Activated CD4-positive, alpha-beta T cell treated with anti-CD3 and anti-CD28 coated beads, Interleukin-2, amount 50 U/mL, for 1 hour (primary cell): ENCODE measurements around the gene OR52E6.

Source experiments
- DNase-seq: peaks from one replicate; pipeline ENCODE4 v3.0.0-alpha.2; 2020

The OR52E6 gene

DNA sequence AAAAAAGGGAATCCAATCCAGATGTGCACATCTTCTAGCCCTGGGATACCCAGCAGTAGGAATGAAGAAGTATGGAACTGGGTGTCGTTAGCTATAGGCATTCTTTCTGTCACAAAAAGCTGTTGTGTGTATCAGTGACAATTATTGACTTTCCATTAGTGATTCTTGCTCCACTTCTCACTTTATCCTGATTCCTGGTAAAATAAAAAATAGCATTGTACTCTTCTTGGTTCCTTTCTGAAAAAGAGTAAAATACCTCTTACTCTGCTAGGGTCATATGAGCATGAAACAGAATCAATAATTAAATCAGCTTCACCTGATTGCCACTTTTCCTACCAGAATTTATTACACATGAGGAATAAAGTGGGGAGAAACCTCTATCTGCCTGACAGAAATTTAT is at the start of gene OR52E6:
Gene OR52E6, minus strand, starts transcription at position 101 of the 400 bp plus-strand sequence. Its CDS starts 0 bp downstream, at position 101.
- DNase-seq, result no peak

GRCh38 chr11:5891216-5891800 is 49.6 kb upstream of the OR52E6 start:
- no peak for DNase-seq

- no peak for DNase-seq
These were observed 46.0 kb upstream of the OR52E6 start for GRCh38 chr11:5887661-5888060.

DNA sequence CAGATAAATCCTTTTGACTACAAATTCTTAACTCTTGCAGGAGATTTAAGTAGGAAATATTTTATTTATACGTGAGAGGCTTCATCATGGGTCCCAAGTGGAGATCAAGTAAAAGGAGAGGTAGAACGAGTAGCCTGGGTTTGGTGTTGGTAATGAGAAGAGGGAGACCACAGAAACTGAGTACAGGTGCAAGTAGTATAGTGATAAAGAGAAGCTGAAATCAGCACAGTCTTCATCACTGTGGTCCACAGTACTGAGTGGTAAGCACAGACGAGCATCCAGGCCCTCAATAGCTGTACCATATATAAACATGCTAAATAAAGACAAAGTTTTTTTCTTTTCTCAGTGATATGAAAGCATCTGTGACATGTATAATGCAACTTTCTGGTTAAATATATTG is 45.5 kb upstream of the OR52E6 start:
- no peak for DNase-seq

DNA sequence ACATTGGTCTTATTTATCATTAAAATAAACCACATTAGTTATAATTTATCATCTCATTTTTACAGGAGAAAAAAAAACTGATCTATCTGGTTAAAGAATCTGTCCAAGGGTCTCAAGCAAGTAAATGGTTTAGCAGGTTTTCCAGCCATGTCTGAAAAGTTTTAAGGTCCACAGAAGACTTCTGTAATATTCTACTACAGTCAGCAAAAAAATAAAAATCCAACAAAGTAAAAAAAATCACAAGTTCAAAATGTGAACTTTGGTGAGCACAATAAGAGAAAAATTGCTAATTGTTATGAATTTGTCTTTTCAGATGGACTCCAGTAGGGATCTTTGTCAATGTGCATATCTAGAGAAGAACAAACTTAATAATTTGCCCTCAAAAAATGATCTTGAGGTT is 40.1 kb upstream of the OR52E6 start:
- DNase-seq, result no peak

DNA sequence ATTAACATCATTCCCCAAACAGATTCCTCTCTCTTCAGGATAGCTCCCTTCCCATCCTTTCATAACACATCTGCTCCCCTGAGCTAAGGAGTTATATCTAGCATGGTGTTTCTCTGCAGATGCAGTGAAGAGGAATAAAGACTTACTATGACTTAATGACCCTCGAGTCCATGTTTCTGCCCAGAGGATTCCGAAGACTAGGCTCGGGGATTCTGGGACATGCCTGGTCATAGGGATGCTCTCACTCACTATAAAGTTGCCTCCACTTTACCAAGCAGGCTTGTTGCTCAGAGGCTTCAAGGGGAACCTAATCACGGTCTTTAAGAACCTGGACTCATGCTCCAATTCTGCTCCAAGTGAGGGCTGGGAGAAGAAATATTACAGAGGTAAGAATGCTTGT is 38.6 kb upstream of the OR52E6 start, which contains the start of gene OR52E4:
Gene OR52E4, plus strand, starts transcription at position 301 of the 400 bp plus-strand sequence. CDS start 3,664 bp downstream, outside the sequence.
- no peak for DNase-seq

- no peak for DNase-seq
These were observed 36.9 kb upstream of the OR52E6 start for GRCh38 chr11:5878564-5878963.

DNA sequence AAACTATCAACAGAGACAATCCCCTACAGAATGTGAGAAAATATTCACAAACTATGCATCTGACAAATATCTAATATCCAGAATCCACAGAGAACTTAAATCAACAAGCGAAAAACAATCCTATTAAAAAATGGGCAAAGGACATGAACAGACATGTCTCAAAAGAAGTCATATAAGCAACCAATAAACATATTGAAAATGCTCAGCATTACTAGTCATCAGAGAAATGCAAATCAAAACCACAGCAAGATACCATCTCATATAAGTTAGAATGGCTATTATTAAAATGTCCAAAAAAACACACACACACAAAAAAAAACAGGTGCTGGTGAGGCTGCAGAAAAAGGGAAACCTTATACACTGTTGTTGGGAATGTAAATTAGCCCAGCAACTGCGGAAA is 24.1 kb upstream of the OR52E6 start:
- DNase-seq, result no peak

- no peak for DNase-seq
These were observed 15.9 kb upstream of the OR52E6 start, which contains the start of gene OR52E8 for GRCh38 chr11:5857590-5857989. Gene OR52E8, minus strand, starts transcription at chr11:5857690. Its CDS starts 0 bp downstream, at chr11:5857690.

DNA sequence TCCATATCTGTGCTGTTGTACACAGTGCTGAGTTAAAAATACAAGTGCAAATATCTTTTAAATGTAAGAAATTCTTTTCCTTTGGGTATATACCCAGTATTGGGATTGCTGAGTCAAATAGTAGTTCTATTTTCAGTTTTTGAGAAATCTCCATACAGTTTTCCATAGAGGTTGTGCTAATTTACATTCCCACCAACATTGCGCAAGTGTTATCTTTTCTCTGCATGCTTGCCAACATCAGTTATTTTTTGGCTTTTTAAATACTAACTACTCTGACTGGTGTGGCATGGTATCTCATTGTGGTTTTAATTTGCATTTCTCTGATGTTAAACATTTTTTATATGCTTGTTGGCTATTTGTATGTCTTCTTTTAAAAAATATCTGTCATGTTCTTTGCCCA is 9.3 kb upstream of the OR52E6 start:
- no peak for DNase-seq

DNA sequence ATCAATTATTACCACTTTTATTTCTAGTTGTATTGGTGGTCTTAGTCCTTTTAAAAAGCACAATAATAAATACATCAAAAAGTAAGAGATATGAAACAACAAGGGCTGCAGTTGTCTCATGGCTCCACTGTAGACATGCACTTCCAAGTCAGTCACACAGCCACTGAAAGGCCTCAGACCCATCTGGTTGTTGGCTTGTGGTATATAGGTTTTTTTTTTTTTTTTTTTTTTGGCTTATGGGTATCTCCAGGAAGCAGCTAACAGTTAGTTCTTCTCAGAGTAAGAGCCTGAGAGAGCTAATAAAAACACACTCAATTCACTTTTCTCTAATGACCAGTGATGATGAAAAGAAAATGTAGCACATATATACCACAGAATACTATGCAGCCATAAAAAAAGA is 6.0 kb upstream of the OR52E6 start:
- no peak for DNase-seq

DNA sequence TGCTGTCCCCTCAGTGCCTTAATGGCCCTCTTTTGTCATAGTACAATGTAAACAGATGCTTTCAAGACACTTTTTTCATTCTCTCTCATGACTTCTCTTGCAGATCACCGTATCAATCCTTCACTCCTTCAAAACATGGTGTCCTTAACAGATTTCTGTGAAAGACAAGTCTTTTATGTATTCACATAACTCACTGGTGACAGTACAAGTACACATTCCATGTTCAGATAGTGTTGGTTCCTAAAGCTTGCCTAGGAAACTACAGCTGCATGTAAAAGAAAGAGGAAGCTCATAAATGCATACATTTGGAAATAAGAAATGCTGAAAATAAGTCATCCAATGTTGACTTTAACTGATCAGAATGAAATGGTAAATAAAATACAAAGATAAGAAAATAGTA is 5.0 kb upstream of the OR52E6 start:
- no peak for DNase-seq

- no peak for DNase-seq
These were observed 4.0 kb downstream of the OR52E6 start for GRCh38 chr11:5837695-5838094.

DNA sequence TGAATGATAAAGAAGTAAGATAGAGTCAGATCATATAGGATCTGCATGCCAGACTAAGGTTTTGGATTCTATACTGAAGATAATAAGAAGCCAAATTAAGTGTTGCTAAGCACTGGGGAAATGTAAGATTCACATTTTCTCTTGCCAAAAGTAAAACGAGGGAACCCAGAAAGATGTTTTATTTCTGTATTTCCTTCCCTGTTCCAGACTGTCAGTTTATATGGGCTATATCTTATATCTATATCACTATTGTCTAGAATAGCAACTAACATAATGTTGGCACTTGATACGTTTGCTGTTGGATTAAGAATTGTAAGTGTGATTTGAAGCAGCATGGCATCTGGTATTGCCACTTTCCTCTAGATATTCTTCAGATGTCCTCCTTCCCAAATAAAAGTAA is 8.3 kb downstream of the OR52E6 start:
- DNase-seq, result no peak

DNA sequence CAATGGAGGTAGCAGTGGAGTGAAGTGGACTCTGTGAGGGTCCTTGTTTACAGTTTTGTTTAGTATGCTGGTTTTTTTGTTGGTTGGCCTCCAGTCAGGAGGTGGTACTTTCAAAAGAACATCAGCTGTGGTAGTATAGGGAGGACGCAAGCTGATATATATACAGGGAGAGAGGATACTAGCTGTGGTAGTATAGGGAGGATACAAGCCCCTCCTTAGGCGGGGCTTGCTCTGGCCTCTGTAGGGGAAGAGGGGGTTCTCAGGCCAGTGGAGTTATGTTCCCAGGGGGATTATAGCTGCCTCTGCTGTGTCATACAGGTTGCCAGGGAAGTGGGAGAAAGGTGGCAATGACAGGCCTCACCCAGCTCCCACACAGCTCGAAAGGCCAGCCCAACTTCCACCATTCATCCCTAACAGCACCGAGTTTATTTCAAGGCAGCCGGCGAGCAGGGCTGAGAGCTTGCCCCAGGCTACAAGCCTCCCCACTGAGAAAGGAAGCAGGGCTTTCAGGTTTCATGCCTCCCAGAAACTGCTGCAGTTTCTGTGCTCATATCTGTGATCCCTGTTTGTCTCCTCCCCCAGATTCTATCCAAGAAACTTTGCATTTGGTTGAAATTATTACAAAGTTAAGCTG is 10.4 kb downstream of the OR52E6 start:
- DNase-seq, result no peak

GRCh38 chr11:5818245-5818886 is 23.3 kb downstream of the OR52E6 start:
- DNase-seq, result no peak

DNA sequence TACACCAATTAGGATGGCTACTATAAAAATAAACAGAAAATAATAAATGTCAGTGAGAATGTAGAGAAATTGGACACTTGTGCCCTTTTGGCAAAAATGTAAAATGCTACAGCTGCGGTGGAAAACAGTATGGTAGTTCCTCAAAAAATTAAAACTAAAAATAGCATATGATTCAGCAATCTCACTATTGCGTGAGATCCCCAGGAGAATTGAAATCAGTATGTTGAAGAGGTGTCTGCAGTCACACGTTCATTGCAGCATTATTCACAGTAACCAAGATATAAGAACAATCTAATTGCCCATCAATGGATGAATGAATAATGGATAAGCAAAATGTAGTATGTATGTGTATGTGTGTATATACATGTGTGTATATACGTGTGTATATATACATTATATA is 26.2 kb downstream of the OR52E6 start:
- DNase-seq, result no peak

DNA sequence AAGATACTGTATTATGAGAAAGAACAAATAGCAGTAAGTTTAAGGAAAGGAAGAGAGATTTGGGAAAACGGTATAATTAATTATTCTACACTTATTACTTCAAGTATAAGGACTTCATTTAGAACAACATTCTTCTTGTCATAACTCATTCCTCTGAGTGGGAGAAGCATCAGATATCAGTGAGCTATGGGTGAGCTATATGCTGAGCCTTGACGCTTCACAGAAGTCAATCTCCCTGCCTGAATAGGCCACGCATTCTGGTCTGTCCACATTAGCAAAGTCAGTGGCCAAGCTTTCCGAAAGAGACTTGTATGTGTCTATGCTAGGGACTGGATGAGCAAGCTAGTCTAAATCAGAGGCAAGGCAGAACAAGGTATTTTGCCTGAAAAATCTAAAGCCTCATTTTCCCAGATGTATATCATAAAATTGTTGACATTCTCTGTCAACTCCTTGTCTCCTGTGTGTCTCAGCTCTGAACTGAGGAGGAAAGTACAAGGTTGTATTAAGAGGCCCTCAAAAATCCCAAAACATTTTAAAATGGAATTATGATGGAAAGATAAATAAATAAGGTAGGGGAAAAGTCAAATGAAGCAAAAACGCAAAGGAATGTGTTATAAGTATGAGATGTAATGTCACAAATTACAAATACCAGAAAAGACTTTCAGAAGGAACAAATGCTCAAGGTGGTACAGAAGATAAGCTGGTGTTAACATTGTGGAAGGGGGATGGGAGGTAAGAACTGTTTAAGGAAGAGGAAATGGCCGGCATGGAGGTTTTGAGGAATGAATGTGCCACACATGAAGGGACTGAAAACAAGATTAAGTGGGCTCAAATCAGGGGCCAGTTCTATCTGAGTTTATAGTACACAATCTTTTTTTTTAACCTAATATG is 31.5 kb downstream of the OR52E6 start:
- DNase-seq, result no peak

DNA sequence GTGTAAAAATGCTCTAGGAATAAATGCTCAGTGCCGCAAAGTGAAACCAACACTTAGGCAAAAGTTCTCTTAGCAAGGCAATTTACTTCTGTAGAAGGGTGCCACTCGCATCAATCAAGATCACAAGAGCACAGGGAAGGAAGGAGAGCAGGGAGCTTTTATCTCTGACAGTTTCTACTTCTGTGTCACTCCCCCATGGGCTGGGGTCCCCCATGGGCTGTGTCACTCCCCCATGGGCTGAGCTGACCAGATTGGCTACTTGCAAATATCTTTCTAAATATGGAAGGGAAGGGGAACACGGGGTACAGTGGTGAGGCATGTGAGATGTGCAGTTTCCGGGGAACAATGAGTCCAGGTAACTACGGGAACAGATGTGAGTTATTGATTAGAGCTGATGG is 32.6 kb downstream of the OR52E6 start:
- DNase-seq, result no peak

DNA sequence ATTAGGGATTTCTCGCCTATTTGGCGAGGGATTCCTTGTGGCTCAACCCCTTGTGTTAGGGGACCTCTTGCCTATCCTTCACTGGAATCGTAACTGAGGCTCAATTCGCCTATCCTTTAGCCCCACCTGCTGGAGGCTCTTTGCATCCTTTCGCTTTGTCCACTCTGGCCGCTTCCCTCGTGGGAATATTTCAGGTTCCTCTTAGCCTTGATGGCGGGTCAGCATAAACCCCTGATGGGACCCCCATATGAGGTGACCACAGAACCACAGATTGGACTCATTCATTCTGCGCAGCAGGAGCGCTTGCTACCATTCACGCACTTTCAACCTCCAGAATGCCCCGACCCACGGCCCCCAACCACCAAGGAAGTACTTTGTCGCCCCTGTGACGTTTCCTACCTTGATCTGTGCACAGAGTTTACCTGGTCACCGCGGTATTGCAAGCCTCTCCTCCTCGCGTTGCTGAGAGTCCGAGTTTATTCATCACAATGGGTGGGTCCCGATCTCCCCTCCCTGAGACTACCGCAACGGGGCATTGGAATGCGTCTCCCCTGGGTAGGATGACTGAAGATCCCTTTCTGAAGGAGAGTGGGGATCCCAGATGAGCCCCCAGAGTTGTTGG is 33.1 kb downstream of the OR52E6 start, which contains the start of gene OR52N2:
Gene OR52N2, plus strand, starts transcription at position 425 of the 622 bp plus-strand sequence. CDS start 11,412 bp downstream, outside the sequence.
- DNase-seq, result peak; percentile 68

DNA sequence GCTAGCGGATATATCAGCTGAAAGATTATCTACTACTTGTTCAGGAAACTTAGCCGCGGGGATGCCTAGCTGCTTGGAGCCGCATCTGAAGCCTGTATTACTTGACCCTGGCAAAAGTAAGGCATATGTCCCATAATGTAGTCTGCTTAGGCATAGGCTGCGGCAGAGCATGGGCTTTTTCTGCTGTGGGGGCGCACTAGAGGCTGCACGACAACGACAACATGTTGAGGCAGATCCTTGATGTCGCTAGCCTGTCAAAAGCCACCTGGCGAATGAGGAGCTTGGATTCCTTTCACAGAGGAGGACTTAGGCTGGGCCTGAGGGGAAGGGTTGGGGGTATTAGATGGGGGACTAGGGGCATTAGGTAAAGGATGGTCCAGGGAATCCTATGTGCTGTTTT is 34.1 kb downstream of the OR52E6 start:
- no peak for DNase-seq

GRCh38 chr11:5803982-5804381 is 37.7 kb downstream of the OR52E6 start:
- no peak for DNase-seq

DNA sequence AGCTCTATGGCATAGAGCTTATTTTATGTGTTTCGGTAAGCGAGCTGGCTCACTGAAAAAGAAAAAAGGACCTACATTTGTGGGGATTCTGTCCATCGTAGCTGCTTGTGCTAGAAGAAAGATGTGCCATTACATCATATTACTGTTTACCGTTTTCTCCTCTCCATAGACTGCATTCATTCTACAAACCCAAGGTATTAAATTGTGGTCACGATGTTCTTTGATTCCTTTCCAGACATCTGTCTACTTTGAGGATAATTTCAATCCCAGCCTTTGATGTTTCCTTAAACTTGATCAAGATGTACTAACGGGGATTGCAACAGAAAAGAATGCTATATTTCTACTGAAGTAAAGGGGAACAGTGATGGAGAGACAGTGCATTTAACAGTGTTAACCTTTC is 45.2 kb downstream of the OR52E6 start:
- DNase-seq, result no peak
